Stomach (tissue), 4 donors: ENCODE measurements around the gene ADD1.

Experiments used
- POLR2A ChIP-seq, 4 donors: fragments of 450-650 bp; IDR thresholded peaks; one replicate each; pipeline ENCODE4 v1.6.1; 2016; ENCODE audit warnings: antibody characterized with exemption in 4 of 4, control low read depth in 2 of 4, mild to moderate bottlenecking in 1 of 4, moderate library complexity in 1 of 4
- POLR2AphosphoS5 ChIP-seq, 3 donors: sonication (generic); formaldehyde crosslinking; IDR thresholded peaks; one replicate each; pipeline ENCODE4 v1.6.1; 2016; ENCODE audit warnings: antibody characterized with exemption in 3 of 3

DNA sequence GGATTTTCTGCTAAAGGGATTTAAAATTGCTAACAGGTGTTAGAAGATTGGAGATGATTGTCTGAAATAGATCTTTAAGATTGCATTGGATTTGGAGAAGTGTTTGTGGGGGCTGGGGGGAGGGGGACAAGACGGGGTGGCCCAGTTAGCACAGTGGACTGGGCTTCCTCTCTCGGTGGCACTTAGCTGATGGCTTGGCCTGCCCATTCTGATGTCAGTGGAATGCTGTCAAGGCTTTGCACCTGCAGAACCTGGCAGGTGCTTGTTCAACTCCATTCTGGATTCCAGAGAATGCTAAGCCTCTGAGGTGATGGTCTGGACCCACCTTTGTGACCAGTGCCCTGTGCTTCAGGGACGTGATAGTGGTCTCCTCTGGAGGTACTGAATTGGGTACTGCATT lies 43.7 kb downstream of the ADD1 start:
- TF ChIP-seq POLR2AphosphoS5 (IDR thresholded peaks at IDR 0.05) = no peak
- no peak for TF ChIP-seq POLR2A (IDR thresholded peaks at IDR 0.05)
